Activated CD8-positive, alpha-beta T cell treated with anti-CD3 and anti-CD28 coated beads for 36 hours (primary cell): ENCODE results near the gene TEKT2. TPM values are rescaled to one million over a fixed set of nuclear protein-coding genes. Genes with fewer than 3 reads are reported as not detected.

Experiments
- ATAC-seq: fragments of 200-7000 bp; cut with Tn5 transposase; one replicate; pipeline ENCODE4 v1.10.0; 2021; ENCODE audit warnings: mild to moderate bottlenecking, moderate library complexity
- CTCF ChIA-PET: fragments of 350-600 bp; sonication (Branson Sonifier 250); formaldehyde crosslinking; loops from one replicate; lab custom pipeline; 2021; ENCODE audit warnings: antibody characterized with exemption; lab: Charles Lee
- POLR2A ChIA-PET: fragments of 350-600 bp; sonication (Branson Sonifier 250); formaldehyde crosslinking; loops from one replicate; lab custom pipeline; 2021; ENCODE audit warnings: antibody characterized with exemption; lab: Charles Lee
- DNase-seq: peaks from one replicate; pipeline ENCODE4 v3.0.0-alpha.2; 2020
- H3K27ac Mint-ChIP-seq: one replicate; pipeline ENCODE4 v1.8.0; 2021; ENCODE audit warnings: mild to moderate bottlenecking, mixed read lengths
- H3K27me3 Mint-ChIP-seq: one replicate; pipeline ENCODE4 v1.8.0; 2021; ENCODE audit warnings: mixed read lengths
- H3K36me3 Mint-ChIP-seq: one replicate; pipeline ENCODE4 v1.8.0; 2021; ENCODE audit warnings: low read depth, mixed read lengths
- H3K4me1 Mint-ChIP-seq: one replicate; pipeline ENCODE4 v1.8.0; 2021; ENCODE audit warnings: low read depth, mixed read lengths
- H3K4me3 Mint-ChIP-seq: one replicate; pipeline ENCODE4 v1.8.0; 2021; ENCODE audit warnings: mild to moderate bottlenecking, moderate library complexity, mixed read lengths
- H3K9me3 Mint-ChIP-seq: one replicate; pipeline ENCODE4 v1.8.0; 2021; ENCODE audit warnings: mixed read lengths
- intact Hi-C: fragments of 100-400 bp; cut with micrococcal nuclease; formaldehyde crosslinking; loops from one replicate; pipeline ENCODE4 v1.10.0; 2022
- total RNA-seq, 2 experiments: library from RNA; stranded (reverse); gene quantifications; one replicate each; pipeline ENCODE4 v1.2.3, GENCODE V29; 2021
- TF ChIP-seq, protein P1 (sequence below): fragments of 200-600 bp; IDR thresholded peaks from one replicate; pipeline ENCODE4 v1.8.0; 2022; ENCODE audit warnings: antibody characterized with exemption, mild to moderate bottlenecking

Gene TEKT2
- total RNA-seq, 2 experiments from 2014 or later = 0.20 to 0.34 TPM

DNA sequence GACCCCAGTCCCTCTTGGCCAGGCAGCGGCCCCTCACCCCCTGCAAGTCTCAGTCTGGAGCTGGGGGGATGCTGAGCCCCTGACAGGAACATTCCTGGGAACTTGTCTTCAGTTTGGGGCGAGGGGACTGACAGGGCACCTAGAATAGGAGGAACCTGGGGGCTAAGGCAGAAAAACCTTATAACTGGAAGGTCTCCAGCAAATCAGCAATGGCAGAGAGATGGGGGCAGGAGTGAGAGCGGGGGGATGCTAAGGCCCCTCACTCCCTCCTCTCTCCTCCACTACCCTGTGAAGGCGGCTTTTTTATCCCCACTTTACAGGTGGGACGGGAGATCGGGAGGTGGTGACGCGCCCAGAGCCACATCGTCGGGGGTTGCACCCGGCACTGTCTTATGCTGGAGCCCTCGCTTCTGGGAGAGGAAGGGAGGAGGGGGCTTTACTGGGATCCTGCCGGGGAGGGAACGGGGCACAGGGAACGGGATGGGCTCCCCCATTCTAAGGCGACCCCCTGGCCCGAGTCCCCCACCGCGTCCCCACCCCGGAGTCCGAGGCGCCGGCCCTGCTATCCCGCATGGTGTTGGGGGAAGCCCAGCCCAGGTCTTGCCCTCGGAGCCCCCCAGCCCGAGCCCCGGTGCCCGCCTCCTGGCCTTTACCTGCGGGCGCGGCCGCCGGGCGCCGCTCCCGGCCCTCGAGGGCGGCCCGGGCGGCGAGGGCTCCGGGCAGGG lies 40.7 kb downstream of the TEKT2 start:
- CTCF ChIA-PET = interaction anchor here (1.0 kb wide), 1 partner anchor 63 kb away, joined by 3 read pairs; no protein-coding TSS in a partner anchor

GRCh38 chr1:36125129-36125991 lies 41.5 kb downstream of the TEKT2 start, which contains the start of gene COL8A2:
Gene COL8A2, minus strand, starts transcription at chr1:36125222. Its CDS starts 24,980 bp downstream, at chr1:36100242.
- ChIA-PET CTCF (interaction anchor here (1.0 kb wide), 1 partner anchor 63 kb away, joined by 3 read pairs; no protein-coding TSS in a partner anchor), POLR2A (no interaction called here)
- peak within 1 kb of the TSS; percentile 39 for H3K4me3 Mint-ChIP-seq
- H3K9me3 Mint-ChIP-seq = no peaks in the 10 kb centered on the region
- intact Hi-C loops = no loop called here
- TF ChIP-seq, protein P1, sequence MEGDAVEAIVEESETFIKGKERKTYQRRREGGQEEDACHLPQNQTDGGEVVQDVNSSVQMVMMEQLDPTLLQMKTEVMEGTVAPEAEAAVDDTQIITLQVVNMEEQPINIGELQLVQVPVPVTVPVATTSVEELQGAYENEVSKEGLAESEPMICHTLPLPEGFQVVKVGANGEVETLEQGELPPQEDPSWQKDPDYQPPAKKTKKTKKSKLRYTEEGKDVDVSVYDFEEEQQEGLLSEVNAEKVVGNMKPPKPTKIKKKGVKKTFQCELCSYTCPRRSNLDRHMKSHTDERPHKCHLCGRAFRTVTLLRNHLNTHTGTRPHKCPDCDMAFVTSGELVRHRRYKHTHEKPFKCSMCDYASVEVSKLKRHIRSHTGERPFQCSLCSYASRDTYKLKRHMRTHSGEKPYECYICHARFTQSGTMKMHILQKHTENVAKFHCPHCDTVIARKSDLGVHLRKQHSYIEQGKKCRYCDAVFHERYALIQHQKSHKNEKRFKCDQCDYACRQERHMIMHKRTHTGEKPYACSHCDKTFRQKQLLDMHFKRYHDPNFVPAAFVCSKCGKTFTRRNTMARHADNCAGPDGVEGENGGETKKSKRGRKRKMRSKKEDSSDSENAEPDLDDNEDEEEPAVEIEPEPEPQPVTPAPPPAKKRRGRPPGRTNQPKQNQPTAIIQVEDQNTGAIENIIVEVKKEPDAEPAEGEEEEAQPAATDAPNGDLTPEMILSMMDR = no peak
- ATAC-seq (no peak), DNase-seq (no peak)
- no peak within 1 kb of the TSS for H3K27ac Mint-ChIP-seq
- peaks cover 25% of the 10 kb centered on the region for H3K4me1 Mint-ChIP-seq
- H3K36me3 Mint-ChIP-seq = no peaks in the 10 kb centered on the region
- H3K27me3 Mint-ChIP-seq = peaks cover 29% of the 10 kb centered on the region

More for the DNA sequence above, 40.7 kb downstream of the TEKT2 start:
- POLR2A ChIA-PET = interaction anchor here (0.9 kb wide), 1 partner anchor 17 kb away, joined by 3 read pairs; no protein-coding TSS in a partner anchor
- TF ChIP-seq, protein P1 = no peak
- DNase-seq (no peak), ATAC-seq (no peak)
- Mint-ChIP-seq H3K36me3 (no peaks in the 10 kb centered on the region), H3K4me1 (peaks cover 25% of the 10 kb centered on the region), H3K27me3 (peaks cover 29% of the 10 kb centered on the region), H3K9me3 (no peaks in the 10 kb centered on the region), H3K27ac (no peak overlapping the region), H3K4me3 (peak overlapping the region; percentile 39)
- intact Hi-C loops = no loop called here

GRCh38 chr1:36126005-36126716 lies 42.3 kb downstream of the TEKT2 start:
- Mint-ChIP-seq H3K9me3 (no peaks in the 10 kb centered on the region), H3K27me3 (peaks cover 29% of the 10 kb centered on the region), H3K4me3 (no peak overlapping the region), H3K36me3 (no peaks in the 10 kb centered on the region), H3K27ac (no peak overlapping the region), H3K4me1 (peaks cover 25% of the 10 kb centered on the region)
- no peak for ATAC-seq
- TF ChIP-seq, protein P1 = no peak
- POLR2A ChIA-PET = no interaction called here
- CTCF ChIA-PET = interaction anchor here (1.0 kb wide), 1 partner anchor 62 kb away, joined by 3 read pairs; no protein-coding TSS in a partner anchor
- intact Hi-C loops = no loop called here
- DNase-seq = no peak

DNA sequence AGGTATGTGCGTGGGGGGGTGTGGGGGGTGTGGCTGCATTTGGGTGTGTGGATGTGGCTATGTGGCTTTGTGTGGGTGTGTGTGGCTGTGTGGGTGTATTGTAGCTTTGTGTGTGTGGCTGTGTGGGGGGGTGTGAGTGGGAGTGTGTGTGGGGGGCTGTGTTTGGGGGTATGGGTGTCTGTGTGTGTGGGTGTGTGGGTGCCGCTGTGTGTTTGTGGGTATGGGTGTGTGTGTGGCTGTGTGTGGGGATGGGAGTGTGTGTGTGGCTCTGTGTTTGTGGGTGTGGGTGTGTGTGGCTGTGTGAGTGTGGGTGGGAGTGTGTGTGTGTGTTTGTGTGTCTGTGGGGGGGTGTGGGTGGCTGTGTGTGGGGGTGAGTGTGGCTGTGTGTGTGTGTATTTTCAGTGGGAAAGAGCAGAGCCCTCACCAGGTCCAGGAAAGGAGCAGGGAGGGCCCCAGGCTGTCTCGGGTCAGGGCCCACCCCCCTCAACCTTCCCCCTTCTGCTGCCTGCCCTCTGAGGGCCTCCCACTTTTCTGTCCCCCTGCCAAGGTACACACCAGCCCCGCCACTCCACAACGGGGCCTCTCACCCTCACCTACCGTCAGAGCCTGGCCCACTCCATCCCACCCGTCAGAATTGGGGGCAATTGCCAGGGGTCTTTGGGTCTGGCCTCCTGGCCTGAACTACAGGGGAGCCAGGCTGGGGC lies 43.1 kb downstream of the TEKT2 start:
- DNase-seq (no peak), ATAC-seq (no peak)
- intact Hi-C loops = no loop called here
- Mint-ChIP-seq H3K9me3 (no peaks in the 10 kb centered on the region), H3K27me3 (peaks cover 29% of the 10 kb centered on the region), H3K27ac (no peak overlapping the region), H3K4me3 (no peak overlapping the region), H3K4me1 (peaks cover 25% of the 10 kb centered on the region), H3K36me3 (no peaks in the 10 kb centered on the region)
- CTCF ChIA-PET = interaction anchor here (1.3 kb wide), 1 partner anchor 11 kb away, joined by 3 read pairs; no protein-coding TSS in a partner anchor
- TF ChIP-seq, protein P1 = no peak
- POLR2A ChIA-PET = interaction anchor here (0.5 kb wide), 1 partner anchor 9 kb away, joined by 3 read pairs; no protein-coding TSS in a partner anchor
